CD4-positive, alpha-beta T cell treated with Interleukin-10 for 1 hour (primary cell): Measurements from ENCODE around the gene COX19.
A peak's percentile ranks its signal among the peaks of the same experiment; 100 is the strongest.
"Not testable (repeated sequence)": the region's sequence is repeated elsewhere in the genome, so short reads cannot be mapped to it uniquely, and the experiment has no call there.

ENCODE experiments used
- DNase-seq: peaks from one replicate; pipeline ENCODE4 v3.0.0-alpha.2; 2020

Gene COX19

DNA sequence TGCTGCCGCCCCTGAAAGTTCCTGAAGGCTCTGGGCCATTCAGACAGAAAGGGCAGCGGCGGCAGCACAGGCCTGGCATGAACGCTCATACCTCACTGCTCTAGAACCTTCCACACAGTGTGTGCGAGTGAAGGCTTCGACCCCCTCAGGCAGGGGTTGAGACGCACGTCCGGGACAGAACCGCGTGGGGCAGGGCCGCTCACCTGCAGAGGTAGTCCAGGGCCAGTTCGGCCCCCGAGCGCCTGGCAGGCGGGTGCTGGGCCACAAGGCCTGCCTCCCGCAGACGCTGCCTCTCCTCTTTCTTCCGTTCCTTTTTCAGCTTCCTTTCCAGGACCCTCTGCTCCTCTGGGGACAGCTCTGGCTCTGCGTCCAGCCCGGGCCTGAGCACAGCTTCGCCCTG lies 34.4 kb upstream of the COX19 start:
- no peak for DNase-seq

DNA sequence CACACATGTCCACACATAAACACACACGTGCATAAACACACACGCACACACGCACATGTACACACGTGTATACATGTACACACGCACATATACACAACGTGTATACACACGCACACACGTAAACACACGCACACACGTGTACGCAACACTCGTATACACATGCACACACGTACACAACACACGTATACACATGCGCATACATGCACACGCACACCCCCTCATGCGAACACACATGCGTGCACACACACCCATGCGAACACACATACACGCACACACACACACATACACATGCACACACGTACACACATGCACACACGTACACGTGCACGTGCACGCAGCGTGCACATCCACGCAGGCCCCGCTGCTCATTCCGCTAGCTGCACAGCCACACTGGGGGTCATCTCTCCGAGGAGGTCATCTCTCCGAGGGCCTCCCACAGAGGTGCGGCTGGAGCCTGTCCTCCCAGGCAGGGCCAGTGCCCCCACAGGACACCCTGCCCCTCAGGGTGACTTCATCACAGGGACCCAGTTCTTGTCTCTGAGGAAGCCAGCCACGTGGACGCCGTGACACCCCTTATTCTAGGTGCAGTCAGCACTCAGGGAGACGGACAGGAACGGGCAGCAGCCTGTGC lies 33.5 kb upstream of the COX19 start:
- no peak for DNase-seq

DNA sequence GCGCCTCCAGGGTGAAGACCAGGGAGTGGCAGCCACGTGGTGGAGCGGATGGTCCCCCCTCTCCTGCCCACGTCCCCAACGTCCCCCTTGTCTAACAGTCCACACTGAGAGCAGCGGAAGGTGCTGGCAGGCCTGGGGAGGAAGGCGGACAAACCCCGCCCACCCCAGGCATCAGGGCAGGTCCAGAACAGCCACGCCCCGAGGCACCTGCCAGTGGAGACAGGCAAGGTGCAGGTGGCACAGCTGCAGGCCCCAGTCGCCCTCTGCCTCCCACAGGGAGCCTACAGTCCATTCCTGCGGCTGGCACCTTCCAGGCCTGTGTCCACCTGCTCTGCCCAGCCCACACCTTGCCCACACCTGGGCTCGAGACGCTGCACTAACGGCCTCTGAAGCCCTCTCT lies 32.6 kb upstream of the COX19 start:
- no peak for DNase-seq

DNA sequence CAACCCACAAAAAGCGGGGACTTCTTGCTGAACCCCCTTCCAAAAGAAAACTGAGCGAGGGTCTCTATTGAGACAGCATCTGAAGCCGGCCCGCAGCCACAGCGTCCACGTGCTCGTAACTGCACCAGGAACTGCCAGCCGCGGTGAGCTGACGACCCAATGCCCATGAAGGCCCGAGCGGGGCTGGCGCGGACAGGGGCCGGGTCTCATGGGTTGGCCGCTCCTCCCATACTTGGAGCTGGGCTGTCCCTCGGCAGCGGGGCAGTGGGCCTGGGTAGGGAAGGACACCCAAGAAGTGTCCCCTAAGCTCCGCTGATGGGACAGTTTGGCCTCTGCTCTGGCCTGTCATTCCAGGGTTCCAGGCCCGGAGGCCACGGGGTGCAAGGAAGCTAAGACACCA lies 30.0 kb upstream of the COX19 start:
- no peak for DNase-seq

DNA sequence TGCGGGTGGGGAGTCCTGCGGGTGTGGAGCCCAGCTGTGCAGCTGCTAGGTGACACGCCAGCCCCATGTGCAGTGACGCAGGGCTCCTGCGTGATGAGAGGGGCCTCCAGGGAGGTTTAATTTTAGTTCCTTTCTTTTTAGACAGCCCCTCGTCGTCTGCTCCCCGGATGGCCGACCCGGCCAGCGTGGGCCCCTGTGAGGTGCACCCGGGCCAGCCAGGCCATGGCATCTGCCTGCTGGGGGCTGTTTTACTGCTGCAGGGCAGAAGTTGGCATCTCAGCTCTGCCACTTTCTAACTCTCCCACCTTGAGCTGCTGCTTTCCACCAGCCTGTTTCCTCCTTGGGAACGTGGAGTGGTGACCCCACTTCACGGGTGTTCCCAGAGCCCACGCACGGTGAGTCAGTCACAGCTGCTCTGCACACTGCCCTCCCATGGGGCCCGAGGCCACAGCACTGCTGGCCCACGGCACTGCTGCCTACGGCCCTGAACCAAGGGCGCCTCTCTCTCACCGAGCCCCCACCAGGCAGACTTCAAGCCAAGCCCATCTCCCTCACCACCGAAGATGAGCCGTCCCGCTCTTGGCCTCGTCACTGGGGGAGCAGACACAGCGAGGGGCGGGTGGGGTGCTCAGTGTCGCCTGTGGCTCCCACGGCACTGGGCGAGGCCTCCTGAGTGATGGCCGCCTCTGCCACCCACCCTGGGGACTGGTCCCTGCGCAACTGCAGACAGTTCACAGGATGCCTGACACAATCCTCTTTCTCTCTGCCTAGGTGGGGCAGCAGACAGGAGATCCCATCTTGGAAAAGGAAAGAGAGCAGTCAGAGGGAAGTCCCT lies 28.9 kb upstream of the COX19 start:
- DNase-seq: no peak

DNA sequence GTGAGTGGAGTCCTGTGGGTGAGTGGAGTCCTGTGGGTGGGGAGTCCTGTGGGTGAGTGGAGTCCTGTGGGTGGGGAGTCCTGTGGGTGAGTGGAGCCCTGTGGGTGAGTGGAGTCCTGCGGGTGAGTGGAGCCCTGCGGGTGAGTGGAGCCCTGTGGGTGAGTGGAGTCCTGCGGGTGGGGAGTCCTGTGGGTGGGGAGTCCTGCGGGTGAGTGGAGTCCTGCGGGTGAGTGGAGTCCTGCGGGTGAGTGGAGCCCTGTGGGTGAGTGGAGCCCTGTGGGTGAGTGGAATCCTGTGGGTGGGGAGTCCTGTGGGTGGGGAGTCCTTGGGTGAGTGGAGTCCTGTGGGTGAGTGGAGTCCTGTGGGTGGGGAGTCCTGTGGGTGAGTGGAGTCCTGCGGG lies 27.1 kb upstream of the COX19 start:
- DNase-seq: not testable (repeated sequence)

DNA sequence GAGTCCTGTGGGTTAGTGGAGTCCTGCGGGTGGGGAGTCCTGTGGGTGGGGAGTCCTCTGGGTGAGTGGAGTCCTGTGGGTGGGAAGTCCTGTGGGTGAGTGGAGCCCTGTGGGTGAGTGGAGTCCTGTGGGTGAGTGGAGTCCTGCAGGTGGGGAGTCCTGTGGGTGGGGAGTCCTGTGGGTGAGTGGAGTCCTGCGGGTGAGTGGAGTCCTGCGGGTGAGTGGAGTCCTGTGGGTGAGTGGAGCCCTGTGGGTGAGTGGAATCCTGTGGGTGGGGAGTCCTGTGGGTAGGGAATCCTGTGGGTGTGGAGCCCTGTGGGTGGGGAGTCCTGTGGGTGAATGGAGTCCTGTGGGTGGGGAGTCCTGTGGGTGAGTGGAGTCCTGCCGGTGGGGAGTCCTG lies 26.7 kb upstream of the COX19 start:
- DNase-seq: not testable (repeated sequence)

DNA sequence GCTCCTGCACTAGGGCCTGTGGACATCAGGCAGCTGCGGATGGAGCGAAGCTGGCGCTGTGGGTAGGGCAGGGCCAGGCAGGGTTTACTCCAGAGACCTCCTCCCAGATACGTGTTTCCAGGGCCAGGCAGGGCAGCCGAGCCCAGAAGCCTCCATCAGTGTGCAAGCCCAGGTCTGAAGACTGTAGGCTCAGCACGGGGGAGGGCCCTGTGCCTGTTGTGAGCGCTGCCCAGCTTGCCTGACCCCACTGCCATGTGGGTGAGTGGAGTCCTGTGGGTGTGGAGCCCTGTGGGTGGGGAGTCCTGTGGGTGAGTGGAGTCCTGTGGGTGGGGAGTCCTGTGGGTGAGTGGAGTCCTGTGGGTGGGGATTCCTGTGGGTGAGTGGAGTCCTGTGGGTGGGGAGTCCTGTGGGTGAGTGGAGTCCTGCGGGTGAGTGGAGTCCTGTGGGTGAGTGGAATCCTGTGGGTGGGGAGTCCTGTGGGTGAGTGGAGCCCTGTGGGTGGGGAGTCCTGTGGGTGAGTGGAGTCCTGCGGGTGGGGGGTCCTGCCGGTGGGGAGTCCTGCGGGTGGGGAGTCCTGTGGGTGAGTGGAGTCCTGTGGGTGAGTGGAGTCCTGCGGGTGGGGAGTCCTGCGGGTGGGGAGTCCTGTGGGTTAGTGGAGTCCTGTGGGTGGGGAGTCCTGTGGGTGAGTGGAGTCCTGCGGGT lies 25.9 kb upstream of the COX19 start:
- not testable (repeated sequence) for DNase-seq

DNA sequence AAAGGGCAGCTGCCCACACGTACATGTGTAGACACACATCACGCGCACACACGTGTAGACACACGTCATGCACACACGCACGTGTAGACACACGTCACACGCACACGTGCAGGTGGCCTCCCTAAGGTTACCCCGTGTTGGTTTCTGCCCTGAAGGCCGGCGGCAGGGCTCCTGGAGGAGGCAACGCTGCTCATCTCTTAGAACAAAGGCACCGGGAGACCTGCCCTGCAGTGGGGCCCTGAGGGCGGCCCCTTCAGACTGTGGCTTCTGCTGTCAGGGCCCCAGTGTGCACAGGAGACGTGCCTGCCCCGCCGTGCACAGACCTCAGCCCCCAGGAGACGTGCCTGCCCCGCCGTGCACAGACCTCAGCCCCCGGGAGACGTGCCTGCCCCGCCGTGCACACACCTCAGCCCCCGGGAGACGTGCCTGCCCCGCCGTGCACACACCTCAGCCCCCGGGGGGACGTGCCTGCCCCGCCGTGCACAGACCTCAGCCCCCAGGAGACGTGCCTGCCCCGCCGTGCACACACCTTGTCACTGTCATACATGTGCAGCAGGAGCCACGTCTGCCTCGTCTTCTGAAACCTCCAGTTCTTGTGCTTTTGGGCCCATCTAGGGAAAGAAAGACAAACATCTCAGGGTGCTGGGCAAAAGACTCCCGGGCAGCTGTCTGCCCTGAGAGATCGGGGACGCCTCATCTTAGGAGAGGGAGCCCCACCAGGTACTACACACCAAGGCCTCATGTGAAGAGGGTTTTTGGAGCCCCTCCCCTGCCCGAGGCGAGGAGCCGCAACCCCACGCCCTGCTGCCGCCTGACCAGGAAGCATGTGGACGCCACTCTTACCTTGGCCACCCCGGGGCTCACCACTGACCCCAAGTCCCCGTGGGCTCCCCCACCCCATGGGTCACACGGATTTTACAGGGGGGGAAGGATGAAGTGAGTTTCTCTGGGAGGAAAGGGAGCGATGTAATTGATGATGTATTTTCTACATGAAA lies 24.9 kb upstream of the COX19 start:
- DNase-seq: no peak

DNA sequence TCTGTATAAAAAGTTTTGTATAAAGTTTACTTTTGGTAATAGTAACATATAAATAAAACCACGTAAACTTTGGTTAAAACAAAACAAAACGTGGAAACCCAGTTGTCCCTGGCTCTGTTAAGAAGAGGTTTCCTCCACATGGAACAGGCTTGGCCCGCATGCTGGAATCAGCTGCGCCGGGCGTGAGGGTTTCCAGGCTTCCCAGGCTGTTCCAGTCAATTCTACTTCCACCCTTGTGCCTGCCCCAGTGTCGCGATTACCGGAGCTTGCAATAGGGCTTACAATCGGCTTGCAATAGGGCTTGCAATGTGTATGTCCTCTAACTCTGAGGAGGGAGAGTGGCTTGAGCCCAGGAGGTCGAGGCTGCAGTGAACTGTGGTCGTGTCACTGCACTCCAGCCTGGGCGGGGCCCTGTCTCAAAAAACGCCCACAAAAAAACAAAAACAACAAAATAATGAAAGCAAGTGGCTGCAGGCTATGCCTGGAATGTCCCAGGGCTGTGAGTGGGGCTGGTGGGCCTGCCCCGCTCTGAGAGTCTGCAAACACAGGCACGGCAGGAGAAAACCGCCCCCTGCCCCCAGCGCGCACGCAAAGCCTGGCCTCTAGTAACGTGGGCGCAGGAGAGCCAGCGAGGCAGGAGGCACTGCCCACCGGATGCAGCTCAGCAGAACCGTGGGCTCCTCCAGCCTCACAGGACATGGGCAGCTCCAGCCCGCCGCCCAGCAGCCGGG lies 24.0 kb upstream of the COX19 start:
- no peak for DNase-seq

DNA sequence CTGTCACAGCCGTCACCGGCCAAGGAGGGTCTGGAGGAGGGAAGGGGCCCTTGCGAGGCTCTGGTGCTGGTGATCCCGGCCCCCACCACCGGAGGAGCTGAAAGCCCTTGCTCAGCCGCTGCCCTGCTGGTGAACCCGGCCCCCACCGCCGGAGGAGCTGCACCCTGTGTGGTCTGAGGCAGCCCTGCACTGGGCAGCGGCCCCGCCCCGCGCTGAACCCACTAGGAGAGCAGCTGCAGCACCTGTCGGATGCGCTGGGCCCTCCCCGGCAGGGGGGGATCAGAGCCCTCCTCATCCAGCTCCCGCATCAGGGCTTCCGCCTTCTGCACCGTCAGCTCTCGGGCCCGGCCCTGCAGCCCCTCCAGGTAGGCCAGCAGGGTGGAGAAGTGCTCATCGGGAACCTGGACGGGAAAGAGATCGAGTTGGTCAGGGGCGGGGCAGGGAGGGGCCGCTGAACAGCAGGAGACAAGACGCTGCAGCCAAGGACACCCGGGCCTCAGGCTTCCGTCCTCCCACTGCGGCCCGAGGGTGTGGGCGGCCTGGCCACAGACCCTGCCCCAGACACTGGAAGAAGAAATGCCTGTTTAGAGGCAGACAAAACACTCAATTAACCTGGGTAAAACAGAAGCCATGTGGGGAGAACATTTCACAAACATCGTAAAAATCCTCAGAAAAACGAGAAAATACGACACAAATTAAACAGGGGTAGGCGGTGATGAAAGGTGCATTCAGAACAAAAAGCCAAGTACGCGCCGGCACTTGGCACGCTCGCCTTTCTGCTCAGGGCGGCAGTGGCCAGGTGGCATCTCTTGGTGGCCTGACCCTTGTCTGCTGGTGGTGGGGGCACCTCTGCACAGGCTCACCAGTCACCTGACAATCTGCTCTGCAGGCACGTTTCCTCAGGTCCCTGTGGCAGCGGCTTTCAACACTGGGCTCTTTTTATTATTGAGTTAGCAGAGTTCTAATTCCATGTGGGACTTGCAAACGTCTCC lies 22.4 kb upstream of the COX19 start:
- no peak for DNase-seq

DNA sequence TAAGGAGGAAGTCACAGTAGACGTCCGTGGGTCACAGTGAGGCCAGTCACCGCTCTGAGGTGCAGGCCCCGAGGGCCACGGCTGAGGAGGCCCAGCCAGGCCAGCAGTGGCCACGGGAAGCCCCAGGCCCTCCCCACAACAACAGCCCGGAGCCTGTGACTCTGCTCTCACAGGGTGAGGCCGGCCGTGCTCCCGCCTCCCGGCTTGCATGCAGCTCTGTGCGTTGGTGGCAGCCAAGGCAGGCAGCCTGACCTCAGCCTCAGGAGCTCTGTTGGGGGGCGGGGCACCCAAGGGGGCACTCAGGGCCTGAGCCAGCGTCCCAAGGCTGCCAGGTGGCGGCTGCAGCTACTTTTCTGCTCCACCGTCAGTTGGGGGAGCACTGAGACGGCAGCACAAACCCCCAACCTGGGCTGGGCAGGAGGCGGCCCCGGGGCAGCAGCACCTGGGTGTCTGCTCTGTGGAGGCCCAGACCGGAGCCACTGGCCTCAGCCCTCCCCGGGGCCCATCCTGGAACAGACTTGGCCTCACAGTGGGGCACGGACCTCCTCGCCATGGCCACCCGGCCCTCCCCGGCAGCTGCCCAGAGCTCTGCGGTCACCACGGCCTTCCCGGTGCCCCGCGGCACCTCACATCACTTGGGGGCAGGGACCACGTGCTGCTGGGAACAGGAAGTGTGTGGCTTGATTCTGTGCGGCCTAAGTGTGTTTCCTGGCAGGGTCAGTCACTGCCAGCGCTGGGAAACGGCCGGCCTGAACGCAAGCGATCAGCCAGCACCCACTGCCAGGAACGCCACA lies 20.9 kb upstream of the COX19 start:
- DNase-seq: no peak

DNA sequence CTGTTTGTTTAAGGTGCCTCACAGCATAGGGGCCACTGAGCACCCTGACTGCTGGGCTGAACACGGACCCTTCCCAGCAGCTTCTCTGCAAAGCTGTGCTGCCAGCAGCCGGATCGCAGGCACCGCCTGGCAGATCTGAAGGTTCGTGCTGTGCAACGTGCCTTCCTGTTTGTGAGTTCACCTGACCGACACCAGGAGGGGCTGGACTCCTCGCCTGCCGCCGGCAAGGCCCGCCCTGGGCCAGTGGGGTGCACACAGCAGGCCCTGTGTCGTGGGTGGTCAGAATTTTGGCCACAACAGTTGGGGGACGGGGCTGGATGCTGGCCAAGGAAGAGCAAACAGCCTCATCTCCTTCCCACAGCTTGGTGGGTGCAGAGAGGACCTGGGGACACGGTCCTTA lies 20.2 kb upstream of the COX19 start:
- DNase-seq: no peak

DNA sequence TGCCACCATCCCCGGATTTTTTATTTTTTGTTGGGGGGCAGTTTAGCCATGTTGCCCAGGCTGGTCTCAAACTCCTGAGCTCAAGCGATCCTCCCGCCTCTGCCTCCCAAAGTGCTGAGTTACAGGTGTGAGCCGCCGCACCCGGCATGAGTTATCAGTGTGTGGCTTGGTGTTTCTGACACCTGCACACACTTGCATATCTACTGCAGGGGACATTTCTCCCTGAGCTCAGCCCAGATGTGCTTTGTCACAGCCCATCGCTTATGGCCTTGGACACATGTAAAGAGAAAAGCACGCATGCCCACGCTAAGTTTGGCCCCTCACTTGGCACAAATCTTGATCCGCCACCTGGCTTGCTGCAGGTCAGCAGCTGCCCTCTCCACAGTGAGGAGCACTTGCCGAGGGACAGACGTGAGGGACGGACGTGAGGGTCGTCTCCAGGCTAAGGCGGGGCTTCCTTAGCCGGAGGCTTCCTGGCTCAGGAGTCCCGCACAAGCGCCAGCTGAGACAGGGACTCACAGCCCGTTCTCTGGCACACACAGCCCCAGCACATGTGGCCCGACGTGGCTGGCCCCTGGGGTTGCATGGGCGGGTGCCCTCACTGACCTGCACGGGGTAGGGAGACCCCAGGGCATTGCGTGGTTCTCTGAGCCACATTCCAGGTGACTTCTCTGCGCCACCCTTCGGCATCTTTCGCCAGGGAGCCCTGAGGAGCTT lies 19.4 kb upstream of the COX19 start:
- DNase-seq: no peak

DNA sequence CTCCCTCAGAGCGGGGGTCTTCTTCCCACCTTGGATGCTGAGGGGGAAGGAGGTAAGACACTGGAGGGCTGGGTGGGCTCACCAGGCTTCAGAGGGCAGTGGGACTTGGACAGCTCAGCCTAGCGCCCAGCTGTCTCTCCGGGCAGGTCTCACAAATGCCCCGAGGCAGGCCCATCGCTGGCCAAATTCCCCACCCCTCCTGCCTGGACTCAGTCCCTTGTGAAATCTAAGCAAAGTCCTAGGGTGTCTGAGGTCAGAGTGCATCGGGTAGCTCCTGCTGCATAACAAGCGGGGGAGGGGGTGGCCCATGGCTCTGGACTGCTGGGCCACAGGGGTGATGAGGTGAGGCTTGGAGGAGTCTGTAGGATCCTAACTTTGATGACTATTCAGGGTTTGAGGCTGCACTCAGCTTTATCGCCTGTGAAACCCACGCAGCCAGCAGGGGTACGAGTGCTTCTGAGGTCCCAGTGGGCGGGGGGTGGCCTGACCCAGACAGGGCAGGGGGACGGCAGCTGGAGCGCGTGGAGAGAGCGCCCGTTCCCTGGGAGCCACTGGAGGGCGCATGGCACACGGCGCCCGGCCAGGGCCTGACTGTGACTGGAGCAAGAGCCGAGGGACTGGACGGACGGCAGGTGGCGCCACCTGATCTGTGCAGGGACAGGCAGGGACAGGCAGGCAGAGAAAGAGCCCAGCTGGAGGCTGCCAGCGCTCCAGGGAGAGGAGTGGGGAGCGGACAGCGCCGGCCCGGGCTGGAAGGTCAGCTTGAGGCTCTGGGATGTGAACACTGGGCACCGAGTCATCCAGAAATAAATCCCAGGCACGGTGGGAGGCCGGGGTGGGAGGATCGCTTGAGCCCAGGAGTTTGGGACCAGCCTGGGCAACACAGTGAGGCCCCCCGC lies 17.6 kb upstream of the COX19 start:
- DNase-seq: peak; percentile 93

DNA sequence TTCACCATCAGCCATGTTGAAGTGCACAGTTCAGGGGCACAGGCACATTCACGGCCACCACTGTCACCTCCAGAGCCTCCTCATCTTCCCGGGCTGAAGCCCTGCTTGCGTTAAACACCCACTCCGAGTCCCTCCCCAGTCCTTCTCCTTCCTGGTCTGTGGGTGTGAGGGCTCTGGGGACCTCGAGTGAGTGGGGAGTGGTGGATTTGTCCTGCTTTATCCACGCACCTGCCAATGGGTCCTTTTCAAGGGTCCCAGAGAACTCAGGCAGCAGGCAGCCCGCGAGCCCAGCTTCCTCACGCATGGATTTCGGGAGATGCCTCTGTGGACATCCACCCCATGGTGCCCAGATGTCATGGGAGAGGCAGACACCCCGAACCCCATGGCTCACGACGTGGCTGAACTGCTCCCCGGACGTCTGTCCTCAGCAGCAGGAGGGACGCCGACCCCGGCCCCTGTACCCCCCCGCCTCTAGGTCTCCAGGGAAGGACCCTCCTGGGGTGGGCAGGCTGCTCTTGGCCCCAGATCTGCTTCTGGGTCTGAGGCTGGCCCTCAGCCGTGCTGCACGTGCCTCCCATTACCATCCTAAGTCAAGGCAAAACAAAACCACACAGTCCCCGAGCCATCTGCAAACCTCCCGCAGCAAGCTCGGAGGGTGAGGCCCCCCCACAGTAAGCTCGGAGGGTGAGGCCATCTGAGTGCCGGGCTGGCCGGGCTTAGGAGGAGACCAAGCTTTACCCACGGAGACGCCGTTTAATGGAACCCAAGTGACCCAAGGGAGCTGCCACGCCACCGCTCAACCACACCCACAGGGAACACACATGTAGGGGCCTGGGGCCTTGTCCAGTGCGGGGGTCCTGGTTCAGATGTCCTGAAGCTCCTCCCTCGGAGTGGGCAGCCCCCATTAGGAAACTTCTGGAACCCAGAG lies 16.6 kb upstream of the COX19 start:
- DNase-seq: no peak
